ENCODE results near the gene CHD3.
"Not testable (repeated sequence)": the region's sequence is repeated elsewhere in the genome, so short reads cannot be mapped to it uniquely, and the experiment has no call there.

CHD3 gene

DNA sequence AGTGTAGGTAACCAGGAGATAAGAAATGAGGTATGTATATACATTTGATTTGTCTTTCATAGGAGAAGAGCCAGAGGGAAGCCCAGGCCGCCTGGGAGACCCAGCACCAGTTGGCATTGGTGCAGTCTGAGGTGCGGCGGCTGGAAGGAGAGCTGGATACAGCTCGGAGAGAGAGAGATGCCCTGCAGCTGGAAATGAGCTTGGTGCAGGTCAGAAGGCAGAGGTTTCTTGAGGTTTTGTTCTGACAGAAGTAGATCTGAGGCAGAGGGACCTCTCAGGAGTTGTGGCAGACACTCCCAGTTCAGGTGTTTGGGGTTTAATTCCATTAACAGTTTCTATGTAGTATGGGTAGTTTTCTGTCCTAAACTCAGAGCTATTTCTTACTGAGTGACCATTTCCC, 51.4 kb downstream of the CHD3 start:
- H3K27ac ChIP-seq (ENCODE audit: low read length) = no peak overlapping the region
- H3K36me3 ChIP-seq (ENCODE audit: control insufficient read depth in 2 of 2, insufficient read depth in 2 of 2, low read length in 2 of 2) = peaks cover 42 to 57% of the 10 kb centered on the region in 2 donors
- no peak overlapping the region for H3K9ac ChIP-seq (ENCODE audit: low read length in 2 of 2)
- no peak overlapping the region for H3K4me3 ChIP-seq (ENCODE audit: low read length in 2 of 2)
- H3K27me3 ChIP-seq (ENCODE audit: control insufficient read depth in 1 of 2, insufficient read depth in 2 of 2, low read length in 2 of 2) = no peaks in the 10 kb centered on the region
- no peaks in the 10 kb centered on the region for H3K9me3 ChIP-seq (ENCODE audit: control insufficient read depth in 2 of 2, low read length in 2 of 2)
- no peaks in the 10 kb centered on the region for H3K4me1 ChIP-seq (ENCODE audit: control insufficient read depth, insufficient read depth, low read length)

DNA sequence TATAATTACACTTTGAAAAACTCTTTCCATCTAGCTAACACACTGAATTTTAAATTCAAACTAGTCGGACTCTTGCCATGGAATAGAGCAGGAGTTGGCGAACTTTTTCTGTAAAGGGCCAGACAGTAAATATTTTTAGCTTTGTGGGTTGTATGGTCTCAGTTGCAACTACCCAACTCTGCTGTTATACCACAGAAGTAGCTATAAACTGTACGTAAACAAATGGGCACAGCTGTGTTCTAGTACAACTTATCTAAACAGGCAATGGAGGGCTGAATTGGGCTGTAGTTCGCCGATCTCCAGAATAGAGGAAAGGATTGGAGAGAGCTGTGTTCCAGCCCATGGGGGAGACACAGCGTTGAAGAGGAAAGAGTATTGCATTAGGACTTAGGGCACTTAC, 52.2 kb downstream of the CHD3 start:
- Histone ChIP-seq H3K9ac (ENCODE audit: low read length in 2 of 2) (no peak overlapping the region), H3K4me1 (ENCODE audit: control insufficient read depth, insufficient read depth, low read length) (no peaks in the 10 kb centered on the region), H3K4me3 (ENCODE audit: low read length in 2 of 2) (no peak overlapping the region), H3K27me3 (ENCODE audit: control insufficient read depth in 1 of 2, insufficient read depth in 2 of 2, low read length in 2 of 2) (no peaks in the 10 kb centered on the region), H3K9me3 (ENCODE audit: control insufficient read depth in 2 of 2, low read length in 2 of 2) (no peaks in the 10 kb centered on the region), H3K36me3 (ENCODE audit: control insufficient read depth in 2 of 2, insufficient read depth in 2 of 2, low read length in 2 of 2) (peaks cover 44 to 61% of the 10 kb centered on the region in 2 donors), H3K27ac (ENCODE audit: low read length) (no peak overlapping the region)

DNA sequence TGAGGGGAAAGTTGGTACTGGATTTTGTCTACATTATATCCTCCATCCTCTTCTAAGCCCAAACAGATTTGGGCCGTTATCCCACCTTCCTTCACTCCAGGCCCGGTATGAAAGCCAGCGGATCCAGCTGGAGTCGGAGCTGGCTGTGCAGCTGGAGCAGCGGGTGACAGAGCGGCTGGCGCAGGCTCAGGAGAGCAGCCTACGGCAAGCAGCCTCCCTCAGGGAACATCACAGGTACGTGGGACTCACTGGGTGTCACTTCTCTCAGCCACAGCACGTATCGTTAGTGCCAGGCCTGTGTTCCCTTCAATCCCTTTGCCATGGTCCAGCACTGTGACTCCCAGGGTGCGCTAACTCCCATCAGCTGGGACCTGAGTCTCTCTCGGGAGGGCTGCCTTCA, 54.7 kb downstream of the CHD3 start:
- Histone ChIP-seq H3K27me3 (ENCODE audit: control insufficient read depth in 1 of 2, insufficient read depth in 2 of 2, low read length in 2 of 2) (no peaks in the 10 kb centered on the region), H3K27ac (ENCODE audit: low read length) (no peak overlapping the region), H3K4me3 (ENCODE audit: low read length in 2 of 2) (no peak overlapping the region), H3K4me1 (ENCODE audit: control insufficient read depth, insufficient read depth, low read length) (no peaks in the 10 kb centered on the region), H3K9ac (ENCODE audit: low read length in 2 of 2) (no peak overlapping the region), H3K9me3 (ENCODE audit: control insufficient read depth in 2 of 2, low read length in 2 of 2) (no peaks in the 10 kb centered on the region), H3K36me3 (ENCODE audit: control insufficient read depth in 2 of 2, insufficient read depth in 2 of 2, low read length in 2 of 2) (peaks cover 48 to 60% of the 10 kb centered on the region in 2 donors)

DNA sequence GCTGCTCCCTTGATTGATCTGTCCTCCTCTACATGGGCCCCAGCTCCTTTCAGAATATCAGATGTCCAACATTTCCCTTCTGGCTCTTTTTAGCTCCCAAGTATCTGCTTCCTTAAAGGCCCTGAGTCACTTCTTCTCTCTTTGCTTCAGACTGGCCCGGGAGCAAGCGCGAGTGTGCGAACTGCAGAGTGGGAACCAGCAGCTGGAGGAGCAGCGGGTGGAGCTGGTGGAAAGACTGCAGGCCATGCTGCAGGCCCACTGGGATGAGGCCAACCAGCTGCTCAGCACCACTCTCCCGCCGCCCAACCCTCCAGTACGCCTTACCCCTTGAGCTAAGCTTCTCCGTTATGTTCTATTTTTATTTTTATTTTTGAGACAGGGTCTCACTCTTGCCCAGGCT, 55.7 kb downstream of the CHD3 start:
- Histone ChIP-seq H3K9ac (ENCODE audit: low read length in 2 of 2) (no peak overlapping the region), H3K27ac (ENCODE audit: low read length) (no peak overlapping the region), H3K27me3 (ENCODE audit: control insufficient read depth in 1 of 2, insufficient read depth in 2 of 2, low read length in 2 of 2) (no peaks in the 10 kb centered on the region), H3K36me3 (ENCODE audit: control insufficient read depth in 2 of 2, insufficient read depth in 2 of 2, low read length in 2 of 2) (peaks cover 53 to 62% of the 10 kb centered on the region in 2 donors), H3K4me3 (ENCODE audit: low read length in 2 of 2) (no peak overlapping the region), H3K4me1 (ENCODE audit: control insufficient read depth, insufficient read depth, low read length) (no peaks in the 10 kb centered on the region), H3K9me3 (ENCODE audit: control insufficient read depth in 2 of 2, low read length in 2 of 2) (no peaks in the 10 kb centered on the region)

DNA sequence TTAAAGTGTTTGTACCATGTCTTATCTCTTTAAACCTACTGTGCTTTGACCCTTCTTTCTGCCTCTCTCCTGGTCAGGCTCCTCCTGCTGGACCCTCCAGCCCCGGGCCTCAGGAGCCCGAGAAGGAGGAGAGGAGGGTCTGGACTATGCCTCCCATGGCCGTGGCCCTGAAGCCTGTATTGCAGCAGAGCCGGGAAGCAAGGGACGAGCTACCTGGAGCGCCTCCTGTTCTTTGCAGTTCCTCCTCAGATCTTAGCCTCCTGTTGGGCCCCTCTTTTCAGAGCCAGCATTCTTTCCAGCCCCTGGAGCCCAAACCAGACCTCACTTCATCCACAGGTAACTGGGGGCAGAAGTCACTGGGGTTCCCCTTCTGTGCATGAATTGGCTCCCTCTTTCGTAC, 57.1 kb downstream of the CHD3 start:
- Histone ChIP-seq H3K36me3 (ENCODE audit: control insufficient read depth in 2 of 2, insufficient read depth in 2 of 2, low read length in 2 of 2) (peaks cover 48 to 53% of the 10 kb centered on the region in 2 donors), H3K27me3 (ENCODE audit: control insufficient read depth in 1 of 2, insufficient read depth in 2 of 2, low read length in 2 of 2) (no peaks in the 10 kb centered on the region), H3K9ac (ENCODE audit: low read length in 2 of 2) (no peak overlapping the region), H3K4me1 (ENCODE audit: control insufficient read depth, insufficient read depth, low read length) (no peaks in the 10 kb centered on the region), H3K9me3 (ENCODE audit: control insufficient read depth in 2 of 2, low read length in 2 of 2) (no peaks in the 10 kb centered on the region), H3K27ac (ENCODE audit: low read length) (no peak overlapping the region), H3K4me3 (ENCODE audit: low read length in 2 of 2) (no peak overlapping the region)

DNA sequence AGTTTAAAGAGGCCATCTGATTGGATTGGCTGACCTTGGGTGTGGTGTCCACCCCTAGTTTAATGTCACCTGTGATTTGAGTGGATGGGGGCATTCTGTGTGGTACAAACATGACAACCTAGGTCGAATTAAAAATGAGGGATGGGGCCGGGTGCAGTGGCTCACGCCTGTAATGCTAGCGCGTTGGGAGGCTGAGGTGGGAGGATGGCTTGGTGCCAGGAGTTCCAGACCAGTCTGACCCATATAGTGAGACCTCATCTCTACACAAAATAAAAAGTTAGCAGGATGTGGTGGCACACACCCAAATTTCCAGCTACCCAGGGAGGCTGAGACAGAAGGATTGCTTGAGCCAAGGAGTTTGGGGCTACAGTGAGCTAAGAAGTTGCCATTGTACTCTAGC, 57.9 kb downstream of the CHD3 start:
- Histone ChIP-seq H3K9ac (ENCODE audit: low read length in 2 of 2) (no peak overlapping the region), H3K9me3 (ENCODE audit: control insufficient read depth in 2 of 2, low read length in 2 of 2) (no peaks in the 10 kb centered on the region), H3K4me3 (ENCODE audit: low read length in 2 of 2) (no peak overlapping the region), H3K27ac (ENCODE audit: low read length) (no peak overlapping the region), H3K27me3 (ENCODE audit: control insufficient read depth in 1 of 2, insufficient read depth in 2 of 2, low read length in 2 of 2) (no peaks in the 10 kb centered on the region), H3K4me1 (ENCODE audit: control insufficient read depth, insufficient read depth, low read length) (peaks cover under 1% of the 10 kb centered on the region), H3K36me3 (ENCODE audit: control insufficient read depth in 2 of 2, insufficient read depth in 2 of 2, low read length in 2 of 2) (peaks cover 48% of the 10 kb centered on the region in 2 donors)

DNA sequence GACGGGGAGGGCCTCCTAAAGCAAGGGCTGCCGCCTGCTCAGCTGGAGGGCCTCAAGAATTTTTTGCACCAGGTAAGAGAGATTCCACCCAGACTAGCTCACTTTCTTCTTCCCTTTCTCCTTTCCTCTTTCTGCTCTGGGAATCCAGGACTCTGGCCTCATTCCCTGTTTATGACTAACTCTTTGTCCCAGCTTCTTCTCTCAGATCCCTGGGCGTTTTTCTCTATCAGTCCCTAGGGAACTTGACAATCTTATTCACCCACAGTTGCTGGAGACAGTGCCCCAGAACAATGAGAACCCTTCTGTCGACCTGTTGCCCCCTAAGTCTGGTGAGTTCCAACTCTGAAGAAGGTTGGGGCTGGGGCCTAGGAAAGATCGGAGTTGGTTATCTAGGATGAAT, 59.1 kb downstream of the CHD3 start:
- Histone ChIP-seq H3K4me1 (ENCODE audit: control insufficient read depth, insufficient read depth, low read length) (peaks cover 4% of the 10 kb centered on the region), H3K9ac (ENCODE audit: low read length in 2 of 2) (no peak overlapping the region), H3K9me3 (ENCODE audit: control insufficient read depth in 2 of 2, low read length in 2 of 2) (no peaks in the 10 kb centered on the region), H3K27ac (ENCODE audit: low read length) (no peak overlapping the region), H3K4me3 (ENCODE audit: low read length in 2 of 2) (no peak overlapping the region), H3K36me3 (ENCODE audit: control insufficient read depth in 2 of 2, insufficient read depth in 2 of 2, low read length in 2 of 2) (peaks cover 43 to 48% of the 10 kb centered on the region in 2 donors), H3K27me3 (ENCODE audit: control insufficient read depth in 1 of 2, insufficient read depth in 2 of 2, low read length in 2 of 2) (no peaks in the 10 kb centered on the region)

DNA sequence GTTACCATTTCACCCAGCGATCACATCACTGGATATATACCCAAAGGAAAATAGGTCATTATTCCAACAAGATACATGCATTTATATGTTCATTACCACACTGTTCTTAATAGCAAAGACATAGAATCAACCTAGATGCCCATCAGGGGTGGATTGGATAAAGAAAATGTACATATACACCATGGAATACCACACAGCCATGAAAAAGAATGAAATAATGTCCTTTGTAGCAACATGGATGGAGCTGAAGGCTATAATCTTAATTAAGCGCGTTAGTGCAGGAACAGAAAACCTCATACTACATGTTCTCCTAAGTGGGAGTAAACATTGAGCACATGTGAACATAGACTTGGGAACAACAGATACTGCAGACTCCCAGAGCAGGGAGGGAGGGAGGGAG, 62.0 kb downstream of the CHD3 start:
- no peaks in the 10 kb centered on the region for H3K9me3 ChIP-seq (ENCODE audit: control insufficient read depth in 2 of 2, low read length in 2 of 2)
- peaks cover 10% of the 10 kb centered on the region for H3K4me1 ChIP-seq (ENCODE audit: control insufficient read depth, insufficient read depth, low read length)
- H3K4me3 ChIP-seq (ENCODE audit: low read length in 2 of 2) = no peak overlapping the region
- H3K36me3 ChIP-seq (ENCODE audit: control insufficient read depth in 2 of 2, insufficient read depth in 2 of 2, low read length in 2 of 2) = peaks cover 22 to 30% of the 10 kb centered on the region in 2 donors
- no peaks in the 10 kb centered on the region for H3K27me3 ChIP-seq (ENCODE audit: control insufficient read depth in 1 of 2, insufficient read depth in 2 of 2, low read length in 2 of 2)
- H3K9ac ChIP-seq (ENCODE audit: low read length in 2 of 2) = no peak overlapping the region
- no peak overlapping the region for H3K27ac ChIP-seq (ENCODE audit: low read length)

DNA sequence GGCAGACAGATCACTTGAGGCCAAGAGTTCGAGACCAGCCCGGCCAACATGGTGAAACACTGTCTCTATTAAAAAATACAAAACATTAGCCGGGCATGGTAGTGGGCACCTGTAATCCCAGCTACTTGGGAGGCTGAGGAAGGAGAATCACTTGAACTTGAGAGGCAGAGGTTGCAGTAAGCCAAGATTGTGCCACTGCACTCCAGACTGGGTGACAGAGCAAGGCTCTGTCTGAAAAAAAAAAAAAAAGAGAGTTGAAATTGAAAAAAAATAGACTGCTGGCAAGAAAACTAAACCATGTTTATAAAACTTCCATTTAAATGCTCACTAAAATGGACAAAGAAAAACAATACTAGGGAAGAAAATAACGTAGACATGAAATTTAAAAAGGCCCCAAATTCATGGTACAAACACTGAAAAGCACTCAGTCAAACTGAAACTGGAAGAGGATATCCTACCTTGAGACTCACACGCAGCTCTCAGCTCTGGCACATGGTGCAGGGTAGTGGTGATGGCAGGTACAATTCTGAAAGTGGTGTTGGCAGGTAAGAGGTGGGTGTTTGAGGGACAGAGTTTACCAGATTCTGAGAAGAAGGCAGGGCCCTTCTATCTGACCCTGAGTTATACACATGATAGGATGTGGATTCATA, 62.7 kb downstream of the CHD3 start:
- H3K9ac ChIP-seq (ENCODE audit: low read length in 2 of 2) = peak overlapping the region in 1 of 2 donors; percentile 50
- peaks cover 16% of the 10 kb centered on the region for H3K4me1 ChIP-seq (ENCODE audit: control insufficient read depth, insufficient read depth, low read length)
- H3K27me3 ChIP-seq (ENCODE audit: control insufficient read depth in 1 of 2, insufficient read depth in 2 of 2, low read length in 2 of 2) = no peaks in the 10 kb centered on the region
- no peaks in the 10 kb centered on the region for H3K9me3 ChIP-seq (ENCODE audit: control insufficient read depth in 2 of 2, low read length in 2 of 2)
- H3K36me3 ChIP-seq (ENCODE audit: control insufficient read depth in 2 of 2, insufficient read depth in 2 of 2, low read length in 2 of 2) = peaks cover 15 to 23% of the 10 kb centered on the region in 2 donors
- H3K27ac ChIP-seq (ENCODE audit: low read length) = peak overlapping the region; percentile 76
- peak overlapping the region in 1 of 2 donors; percentile 9 for H3K4me3 ChIP-seq (ENCODE audit: low read length in 2 of 2)

DNA sequence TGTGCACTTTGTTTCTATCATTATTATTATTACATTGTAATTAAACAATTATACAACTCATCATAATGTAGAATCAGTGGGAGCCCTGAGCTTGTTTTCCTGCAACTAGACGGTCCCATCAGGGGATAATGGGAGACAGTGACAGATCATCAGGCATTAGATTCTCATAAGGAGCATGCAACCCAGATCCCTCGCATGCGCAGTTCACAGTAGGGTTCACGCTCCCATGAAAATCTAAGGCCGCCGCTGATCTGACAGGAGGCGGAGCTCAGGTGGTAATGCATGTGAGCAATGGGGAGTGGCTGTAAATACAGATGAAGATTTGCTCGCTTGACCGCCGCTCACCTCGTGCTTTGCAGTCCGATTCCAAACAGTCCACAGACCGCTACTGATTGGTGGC, 64.7 kb downstream of the CHD3 start:
- H3K9me3 ChIP-seq (ENCODE audit: control insufficient read depth in 2 of 2, low read length in 2 of 2); H3K4me3 ChIP-seq (ENCODE audit: low read length in 2 of 2); H3K27me3 ChIP-seq (ENCODE audit: control insufficient read depth in 1 of 2, insufficient read depth in 2 of 2, low read length in 2 of 2); H3K27ac ChIP-seq (ENCODE audit: low read length); H3K9ac ChIP-seq (ENCODE audit: low read length in 2 of 2); H3K36me3 ChIP-seq (ENCODE audit: control insufficient read depth in 2 of 2, insufficient read depth in 2 of 2, low read length in 2 of 2): not testable (repeated sequence)
- H3K4me1 ChIP-seq (ENCODE audit: control insufficient read depth, insufficient read depth, low read length) = peaks cover 20% of the 10 kb centered on the region

DNA sequence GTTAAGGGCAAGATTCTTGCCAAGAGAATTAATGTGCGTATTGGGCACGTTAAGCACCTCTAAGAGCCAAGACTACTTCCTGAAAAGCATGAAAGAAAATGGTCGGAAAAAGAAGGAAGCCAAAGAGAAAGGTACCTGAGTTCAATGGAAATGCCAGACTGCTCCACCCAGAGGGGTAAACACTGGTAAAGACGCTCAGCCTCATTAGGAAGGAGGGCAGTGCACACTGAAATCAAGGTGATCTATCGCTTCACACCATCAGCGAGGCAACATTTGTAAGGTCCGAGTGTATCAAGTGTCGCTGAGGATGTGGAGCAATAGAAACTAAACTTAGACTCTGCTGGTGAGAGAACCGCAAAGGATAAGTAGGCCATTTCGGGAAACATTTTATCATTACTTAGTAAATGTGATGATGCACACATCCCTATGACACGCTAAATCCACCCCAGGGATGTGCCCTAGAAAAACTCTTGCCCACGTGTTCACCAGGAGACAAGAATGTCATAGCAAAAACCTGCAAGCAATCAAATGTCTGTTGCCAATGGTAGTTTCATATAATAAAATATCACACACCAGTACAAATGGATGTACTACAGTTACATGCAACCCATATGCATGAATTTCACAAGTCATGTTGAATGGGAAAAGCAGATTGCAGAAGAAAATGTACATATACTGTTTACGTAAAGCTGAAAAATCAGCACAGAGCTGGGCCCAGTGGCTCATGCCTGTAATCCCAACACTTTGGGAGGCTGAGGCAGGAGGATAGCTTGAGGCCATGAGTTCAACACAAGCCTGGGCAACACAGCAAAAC, 67.0 kb downstream of the CHD3 start:
- H3K36me3 ChIP-seq (ENCODE audit: control insufficient read depth in 2 of 2, insufficient read depth in 2 of 2, low read length in 2 of 2) = no peaks in the 10 kb centered on the region
- H3K9me3 ChIP-seq (ENCODE audit: control insufficient read depth in 2 of 2, low read length in 2 of 2) = no peaks in the 10 kb centered on the region
- H3K27ac ChIP-seq (ENCODE audit: low read length) = peak overlapping the region; percentile 46
- H3K27me3 ChIP-seq (ENCODE audit: control insufficient read depth in 1 of 2, insufficient read depth in 2 of 2, low read length in 2 of 2) = no peaks in the 10 kb centered on the region
- peaks cover 20% of the 10 kb centered on the region for H3K4me1 ChIP-seq (ENCODE audit: control insufficient read depth, insufficient read depth, low read length)
- H3K4me3 ChIP-seq (ENCODE audit: low read length in 2 of 2) = no peak overlapping the region
- peak overlapping the region in 1 of 2 donors; percentile 16 for H3K9ac ChIP-seq (ENCODE audit: low read length in 2 of 2)
